HL-60 (cell line): ENCODE data around the gene MPND.

Experiments used
- DNase-seq, 2 experiments: peaks; one replicate each; pipeline ENCODE4 v3.0.0-alpha.2; 2010 to 2020; ENCODE audit warnings: low read depth in 1 of 2, low spot score in 1 of 2
- H3K27ac ChIP-seq: fragments of 250-450 bp; sonication (Bioruptor Pico); replicated peaks from 2 replicates; pipeline ENCODE4 v1.5.1; 2020; ENCODE audit warnings: mild to moderate bottlenecking, moderate library complexity
- H3K27me3 ChIP-seq: fragments of 250-450 bp; sonication (Bioruptor Pico); 2 replicates; pipeline ENCODE4 v1.5.1; 2021; ENCODE audit warnings: mild to moderate bottlenecking, moderate library complexity; ENCODE audit not compliant: insufficient read depth, poor library complexity, severe bottlenecking
- H3K4me3 ChIP-seq: replicated peaks from 2 replicates; pipeline ENCODE4 v1.5.1; 2011; ENCODE audit warnings: mild to moderate bottlenecking, control low read depth, low read length; ENCODE audit not compliant: insufficient read depth
- GABPA ChIP-seq: IDR thresholded peaks from 2 replicates; pipeline ENCODE4 v1.6.1; 2012; ENCODE audit warnings: low read depth
- POLR2AphosphoS5 ChIP-seq: IDR thresholded peaks from 2 replicates; pipeline ENCODE4 v1.6.1; 2012; ENCODE audit warnings: low read depth
- SPI1 ChIP-seq: IDR thresholded peaks from 2 replicates; pipeline ENCODE4 v1.6.1; 2012; ENCODE audit warnings: low read depth, mild to moderate bottlenecking, borderline replicate concordance
- TF ChIP-seq, protein P1 (sequence below): IDR thresholded peaks from one replicate; pipeline ENCODE4 v1.5.1; 2011; ENCODE audit warnings: low read length, control low read depth, inconsistent platforms; ENCODE audit not compliant: insufficient read depth
- TF ChIP-seq, protein P2 (sequence below): IDR thresholded peaks from 2 replicates; pipeline ENCODE4 v1.6.1; 2012; ENCODE audit warnings: low read depth; ENCODE audit not compliant: insufficient replicate concordance

The MPND gene

DNA sequence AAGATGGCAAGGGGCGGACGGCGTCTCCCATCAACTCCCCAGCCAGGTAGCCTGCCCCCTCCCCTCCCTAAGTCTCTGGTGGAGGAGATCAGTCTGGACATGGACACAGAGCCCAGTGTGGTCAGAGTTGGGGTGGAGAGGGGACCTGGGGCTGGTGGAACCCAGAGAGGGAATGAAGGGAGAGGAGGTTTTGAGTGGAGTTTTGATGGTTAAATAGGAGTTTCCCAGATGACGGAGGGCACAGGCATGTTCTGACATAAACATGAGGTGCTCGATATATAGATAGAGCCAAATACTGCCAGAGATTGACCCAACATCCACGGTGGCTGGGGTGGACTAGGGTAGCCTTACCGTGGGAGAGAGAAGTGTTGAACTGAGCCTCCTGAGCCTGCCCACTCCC lies 24.9 kb upstream of the MPND start:
- no peaks in the 10 kb centered on the region for H3K27me3 ChIP-seq
- DNase-seq = no peak
- H3K27ac ChIP-seq = no peak overlapping the region
- no peak overlapping the region for H3K4me3 ChIP-seq
- TF ChIP-seq SPI1 (no peak), GABPA (no peak), POLR2AphosphoS5 (no peak)
- TF ChIP-seq, protein P1, sequence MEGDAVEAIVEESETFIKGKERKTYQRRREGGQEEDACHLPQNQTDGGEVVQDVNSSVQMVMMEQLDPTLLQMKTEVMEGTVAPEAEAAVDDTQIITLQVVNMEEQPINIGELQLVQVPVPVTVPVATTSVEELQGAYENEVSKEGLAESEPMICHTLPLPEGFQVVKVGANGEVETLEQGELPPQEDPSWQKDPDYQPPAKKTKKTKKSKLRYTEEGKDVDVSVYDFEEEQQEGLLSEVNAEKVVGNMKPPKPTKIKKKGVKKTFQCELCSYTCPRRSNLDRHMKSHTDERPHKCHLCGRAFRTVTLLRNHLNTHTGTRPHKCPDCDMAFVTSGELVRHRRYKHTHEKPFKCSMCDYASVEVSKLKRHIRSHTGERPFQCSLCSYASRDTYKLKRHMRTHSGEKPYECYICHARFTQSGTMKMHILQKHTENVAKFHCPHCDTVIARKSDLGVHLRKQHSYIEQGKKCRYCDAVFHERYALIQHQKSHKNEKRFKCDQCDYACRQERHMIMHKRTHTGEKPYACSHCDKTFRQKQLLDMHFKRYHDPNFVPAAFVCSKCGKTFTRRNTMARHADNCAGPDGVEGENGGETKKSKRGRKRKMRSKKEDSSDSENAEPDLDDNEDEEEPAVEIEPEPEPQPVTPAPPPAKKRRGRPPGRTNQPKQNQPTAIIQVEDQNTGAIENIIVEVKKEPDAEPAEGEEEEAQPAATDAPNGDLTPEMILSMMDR = no peak
- TF ChIP-seq, protein P2, sequence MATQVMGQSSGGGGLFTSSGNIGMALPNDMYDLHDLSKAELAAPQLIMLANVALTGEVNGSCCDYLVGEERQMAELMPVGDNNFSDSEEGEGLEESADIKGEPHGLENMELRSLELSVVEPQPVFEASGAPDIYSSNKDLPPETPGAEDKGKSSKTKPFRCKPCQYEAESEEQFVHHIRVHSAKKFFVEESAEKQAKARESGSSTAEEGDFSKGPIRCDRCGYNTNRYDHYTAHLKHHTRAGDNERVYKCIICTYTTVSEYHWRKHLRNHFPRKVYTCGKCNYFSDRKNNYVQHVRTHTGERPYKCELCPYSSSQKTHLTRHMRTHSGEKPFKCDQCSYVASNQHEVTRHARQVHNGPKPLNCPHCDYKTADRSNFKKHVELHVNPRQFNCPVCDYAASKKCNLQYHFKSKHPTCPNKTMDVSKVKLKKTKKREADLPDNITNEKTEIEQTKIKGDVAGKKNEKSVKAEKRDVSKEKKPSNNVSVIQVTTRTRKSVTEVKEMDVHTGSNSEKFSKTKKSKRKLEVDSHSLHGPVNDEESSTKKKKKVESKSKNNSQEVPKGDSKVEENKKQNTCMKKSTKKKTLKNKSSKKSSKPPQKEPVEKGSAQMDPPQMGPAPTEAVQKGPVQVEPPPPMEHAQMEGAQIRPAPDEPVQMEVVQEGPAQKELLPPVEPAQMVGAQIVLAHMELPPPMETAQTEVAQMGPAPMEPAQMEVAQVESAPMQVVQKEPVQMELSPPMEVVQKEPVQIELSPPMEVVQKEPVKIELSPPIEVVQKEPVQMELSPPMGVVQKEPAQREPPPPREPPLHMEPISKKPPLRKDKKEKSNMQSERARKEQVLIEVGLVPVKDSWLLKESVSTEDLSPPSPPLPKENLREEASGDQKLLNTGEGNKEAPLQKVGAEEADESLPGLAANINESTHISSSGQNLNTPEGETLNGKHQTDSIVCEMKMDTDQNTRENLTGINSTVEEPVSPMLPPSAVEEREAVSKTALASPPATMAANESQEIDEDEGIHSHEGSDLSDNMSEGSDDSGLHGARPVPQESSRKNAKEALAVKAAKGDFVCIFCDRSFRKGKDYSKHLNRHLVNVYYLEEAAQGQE = no peak

DNA sequence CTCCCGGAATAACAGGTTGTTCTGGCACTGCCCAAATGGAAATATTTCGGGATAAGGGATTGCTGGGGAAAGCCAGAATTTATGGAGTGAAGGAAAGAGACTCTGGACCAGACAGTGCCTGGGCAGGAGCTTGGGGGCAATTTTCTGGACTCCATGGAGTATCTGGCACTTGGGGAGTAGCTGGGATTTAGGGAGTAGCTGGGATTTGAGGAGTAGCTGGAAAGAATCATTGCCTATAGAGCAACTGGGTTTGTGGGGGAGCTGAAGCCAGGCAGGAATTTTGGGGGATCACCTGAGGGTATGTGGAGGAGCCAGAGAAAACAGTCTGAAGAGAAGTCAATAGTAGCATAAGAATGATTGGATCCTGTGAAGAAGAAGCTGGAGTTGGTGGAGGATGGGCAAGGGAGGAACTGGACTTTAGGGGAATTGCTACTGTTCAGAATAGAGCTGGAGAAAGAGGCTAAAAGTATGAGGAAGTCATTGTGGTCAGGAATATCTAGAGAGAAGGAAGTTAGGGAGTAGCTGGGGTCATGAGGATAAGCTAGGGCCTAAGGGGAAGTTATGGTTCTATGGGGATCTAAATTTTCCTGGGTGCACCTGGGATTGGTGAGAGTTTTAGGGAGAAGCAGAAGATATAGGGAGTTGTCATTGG lies 24.2 kb upstream of the MPND start:
- Histone ChIP-seq H3K27ac (no peak overlapping the region), H3K27me3 (no peaks in the 10 kb centered on the region), H3K4me3 (no peak overlapping the region)
- DNase-seq = peak in 1 of 2 experiments; percentile 59
- TF ChIP-seq SPI1 (peak; percentile 70; the same call in 1 of the 2 replicates), POLR2AphosphoS5 (no peak), GABPA (no peak)
- TF ChIP-seq, protein P1 = no peak
- TF ChIP-seq, protein P2 = no peak

DNA sequence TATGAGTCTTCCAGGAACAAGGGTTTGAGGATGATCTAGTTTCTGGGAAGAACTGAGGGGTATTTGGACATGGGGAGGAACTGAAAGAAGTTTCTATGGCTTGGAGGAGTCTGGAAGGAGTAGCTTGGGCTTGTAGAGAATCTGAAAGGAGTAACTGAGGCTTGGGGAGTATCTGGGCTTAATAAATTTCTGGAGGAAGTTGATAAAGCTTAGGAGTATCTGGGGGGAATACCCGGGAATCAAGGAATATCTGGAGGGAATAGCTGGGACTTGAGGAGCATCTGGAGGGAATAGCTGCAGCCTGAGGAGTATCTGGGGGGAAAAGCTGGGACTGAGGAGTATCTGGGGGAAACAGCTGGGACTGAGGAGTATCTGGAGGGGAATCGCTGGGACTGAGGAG lies 22.9 kb upstream of the MPND start:
- no peak for TF ChIP-seq GABPA
- TF ChIP-seq, protein P1 = no peak
- TF ChIP-seq SPI1 = no peak
- Histone ChIP-seq H3K27me3 (no peaks in the 10 kb centered on the region), H3K4me3 (no peak overlapping the region), H3K27ac (no peak overlapping the region)
- DNase-seq = no peak
